ENCODE measurements around the gene PGAP3. TPM values are rescaled to one million over a fixed set of nuclear protein-coding genes. Genes with fewer than 3 reads are reported as not detected.

PGAP3 gene
- total RNA-seq, 1 experiment from 2014 or later: 5.1 TPM

DNA sequence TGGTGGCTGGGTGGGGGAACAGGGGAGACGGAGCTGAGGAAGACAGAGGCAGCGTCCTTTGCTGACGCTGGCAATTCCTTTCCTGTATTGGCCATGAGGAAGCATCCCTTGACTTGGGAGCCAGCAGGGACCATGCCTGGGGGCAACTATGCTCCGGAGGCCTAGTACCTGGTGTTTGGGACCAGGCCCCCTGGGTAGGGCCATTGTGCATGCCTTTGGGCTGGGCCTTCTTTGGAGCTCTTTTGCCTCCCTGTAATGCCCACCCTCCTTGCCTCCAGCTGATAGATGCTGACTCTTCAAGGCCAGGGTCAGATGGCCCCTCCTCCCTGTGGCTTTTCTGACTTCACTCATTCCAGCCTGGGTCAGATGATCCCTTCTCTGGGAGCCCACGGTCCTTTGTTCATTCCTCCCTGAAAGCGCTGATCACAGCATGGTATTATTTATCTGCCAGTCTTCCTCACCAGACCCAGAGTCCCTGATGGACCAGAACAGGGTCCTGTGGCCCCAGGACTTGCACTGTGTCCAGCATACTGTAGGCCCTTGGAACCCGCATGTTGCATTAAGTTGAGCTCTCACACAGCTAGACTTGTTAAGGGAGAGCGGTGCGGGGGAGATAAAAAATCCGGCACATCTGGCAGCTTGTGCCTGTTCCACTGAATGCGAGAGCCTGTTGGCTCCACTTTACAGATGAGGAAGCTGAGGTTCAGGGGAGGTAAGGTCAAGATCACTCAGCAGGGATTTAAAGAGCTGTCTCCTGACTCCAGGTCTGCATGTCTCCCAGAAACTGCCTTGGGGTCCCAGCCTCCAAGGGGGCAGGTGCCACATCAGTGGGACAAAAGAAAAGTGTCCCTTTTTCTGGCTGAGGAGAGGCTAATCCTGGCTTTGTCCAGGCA lies 48.0 kb downstream of the PGAP3 start:
- DNase-seq (ENCODE audit: low read depth): no peak

DNA sequence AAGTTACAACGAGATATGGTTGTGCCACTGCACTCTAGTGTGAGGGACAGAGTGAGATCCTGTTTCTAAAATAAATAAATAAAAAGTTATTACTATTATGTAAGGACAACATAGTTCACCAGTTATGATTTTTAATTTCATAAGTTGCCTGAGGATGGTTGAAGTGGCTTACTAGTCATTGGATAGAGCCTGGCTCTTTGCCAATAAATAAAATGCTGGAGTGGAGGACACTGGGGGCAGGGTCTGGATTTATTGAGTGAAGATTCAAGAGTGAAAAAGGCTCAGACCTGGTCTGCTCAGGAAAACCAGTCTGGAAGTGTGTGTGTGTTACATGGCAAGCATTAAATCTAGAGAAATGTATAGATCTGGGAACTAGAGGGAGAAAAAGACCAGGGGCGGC lies 48.8 kb downstream of the PGAP3 start:
- no peak for DNase-seq (ENCODE audit: low read depth)

DNA sequence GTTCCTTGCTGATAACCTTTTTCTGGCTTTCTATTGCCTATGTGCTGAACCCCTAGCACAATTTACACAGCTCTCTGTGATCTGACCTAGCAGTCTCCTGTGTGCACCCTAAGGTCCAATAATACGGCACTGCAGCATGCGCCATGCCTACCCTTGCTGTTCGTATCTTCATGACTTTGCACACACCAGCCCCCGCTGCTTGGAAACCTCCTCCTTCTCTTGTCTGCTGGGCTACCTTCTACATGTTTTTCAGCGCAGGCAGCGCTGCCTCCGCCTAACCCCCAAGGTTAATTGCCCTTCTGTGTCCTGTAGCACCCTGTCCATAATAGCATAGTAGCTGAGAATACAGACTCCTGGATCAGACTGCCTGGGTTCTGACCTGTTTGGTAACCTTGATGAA lies 49.5 kb downstream of the PGAP3 start:
- DNase-seq (ENCODE audit: low read depth): no peak

DNA sequence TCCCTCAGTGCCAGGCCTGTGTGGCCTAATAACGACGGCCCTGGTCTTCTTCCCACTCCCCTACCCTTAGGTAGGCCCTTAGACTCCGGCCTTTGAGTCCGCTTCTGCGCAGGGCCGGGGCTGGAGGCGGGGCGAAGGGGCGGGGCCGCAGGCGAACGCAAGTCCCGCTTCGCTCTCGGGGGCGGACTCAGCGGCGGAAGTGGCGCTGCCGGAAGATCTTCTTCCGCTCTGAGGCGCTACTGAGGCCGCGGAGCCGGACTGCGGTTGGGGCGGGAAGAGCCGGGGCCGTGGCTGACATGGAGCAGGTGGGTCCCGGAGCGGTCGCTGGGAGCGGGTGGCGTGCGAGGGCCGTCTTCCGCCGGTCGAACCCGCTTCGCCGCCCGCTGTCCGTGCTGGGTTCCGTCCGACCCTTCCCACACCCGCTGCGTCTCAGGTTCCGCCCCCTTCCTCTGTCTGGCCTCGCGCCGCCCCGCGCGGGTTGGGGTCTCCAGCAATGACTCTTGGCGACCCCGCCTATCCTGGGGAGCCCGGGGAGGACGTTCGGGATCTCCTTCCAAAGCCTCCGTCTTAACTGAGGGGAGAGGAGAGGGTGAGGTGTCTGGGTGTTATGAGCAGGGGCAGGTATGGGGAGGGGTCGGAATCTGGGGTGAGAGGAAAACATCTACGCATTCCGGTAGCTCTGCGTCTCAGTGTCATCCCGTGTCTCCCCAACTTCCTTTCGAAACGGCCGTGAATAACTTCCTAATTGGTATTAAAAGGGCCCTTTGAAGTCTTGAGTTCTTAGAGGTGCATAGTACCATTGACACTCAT lies 50.7 kb downstream of the PGAP3 start, which contains the start of gene STARD3:
Gene STARD3, plus strand, starts transcription at position 218 of the 810 bp plus-strand sequence. CDS start 16,388 bp downstream, outside the sequence.
- peak; percentile 86 for DNase-seq (ENCODE audit: low read depth)

DNA sequence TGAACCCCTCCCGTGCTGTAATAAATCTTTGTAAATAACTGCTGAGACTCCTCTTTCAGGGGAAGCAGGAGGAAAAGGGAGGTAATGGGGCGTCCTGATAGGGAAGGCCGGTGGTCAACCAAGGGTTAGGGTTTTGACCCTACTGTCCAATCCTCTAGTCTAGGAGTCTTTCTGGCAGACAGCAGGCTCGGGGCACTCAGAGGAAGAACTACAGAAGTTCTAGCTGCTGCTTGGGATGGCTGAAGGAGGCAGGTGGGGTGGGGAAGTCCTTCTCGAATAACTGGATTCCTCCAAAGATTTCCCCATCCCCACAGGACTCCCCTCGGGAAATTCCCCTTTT lies 51.3 kb downstream of the PGAP3 start:
- no peak for DNase-seq (ENCODE audit: low read depth)

DNA sequence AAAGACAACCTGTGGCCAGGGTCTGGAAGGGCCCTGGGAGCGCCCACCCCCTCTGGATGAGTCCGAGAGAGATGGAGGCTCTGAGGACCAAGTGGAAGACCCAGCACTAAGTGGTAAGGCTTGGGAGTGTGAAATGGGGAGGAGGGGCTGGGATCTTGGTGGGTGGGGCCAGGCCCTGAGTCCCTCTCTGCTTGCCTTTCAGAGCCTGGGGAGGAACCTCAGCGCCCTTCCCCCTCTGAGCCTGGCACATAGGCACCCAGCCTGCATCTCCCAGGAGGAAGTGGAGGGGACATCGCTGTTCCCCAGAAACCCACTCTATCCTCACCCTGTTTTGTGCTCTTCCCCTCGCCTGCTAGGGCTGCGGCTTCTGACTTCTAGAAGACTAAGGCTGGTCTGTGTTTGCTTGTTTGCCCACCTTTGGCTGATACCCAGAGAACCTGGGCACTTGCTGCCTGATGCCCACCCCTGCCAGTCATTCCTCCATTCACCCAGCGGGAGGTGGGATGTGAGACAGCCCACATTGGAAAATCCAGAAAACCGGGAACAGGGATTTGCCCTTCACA lies 52.2 kb downstream of the PGAP3 start:
- no peak for DNase-seq (ENCODE audit: low read depth)

DNA sequence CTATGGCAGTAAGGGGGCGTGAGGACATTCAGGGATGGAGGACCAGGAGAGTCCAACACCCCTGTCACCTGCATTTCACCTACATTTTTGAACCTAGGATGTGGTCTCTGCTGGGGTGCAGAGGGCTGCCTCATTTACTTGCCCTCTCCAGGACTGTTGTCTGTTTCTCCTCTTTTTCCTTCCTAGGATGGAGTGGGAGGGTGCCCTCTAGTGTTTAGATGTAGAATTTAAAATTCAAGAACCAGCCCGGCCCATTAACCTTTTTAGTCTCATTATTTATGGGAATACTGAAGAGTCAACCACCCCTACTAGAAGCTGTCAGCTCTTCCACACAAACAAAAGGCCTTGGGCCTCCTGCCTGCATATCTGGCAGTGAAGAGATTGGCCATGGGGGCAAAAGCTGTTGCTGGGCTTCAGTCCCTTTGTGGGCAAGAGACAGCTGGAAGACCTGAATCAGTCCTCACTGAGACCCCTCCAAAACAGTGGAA lies 53.4 kb downstream of the PGAP3 start:
- DNase-seq (ENCODE audit: low read depth): no peak

DNA sequence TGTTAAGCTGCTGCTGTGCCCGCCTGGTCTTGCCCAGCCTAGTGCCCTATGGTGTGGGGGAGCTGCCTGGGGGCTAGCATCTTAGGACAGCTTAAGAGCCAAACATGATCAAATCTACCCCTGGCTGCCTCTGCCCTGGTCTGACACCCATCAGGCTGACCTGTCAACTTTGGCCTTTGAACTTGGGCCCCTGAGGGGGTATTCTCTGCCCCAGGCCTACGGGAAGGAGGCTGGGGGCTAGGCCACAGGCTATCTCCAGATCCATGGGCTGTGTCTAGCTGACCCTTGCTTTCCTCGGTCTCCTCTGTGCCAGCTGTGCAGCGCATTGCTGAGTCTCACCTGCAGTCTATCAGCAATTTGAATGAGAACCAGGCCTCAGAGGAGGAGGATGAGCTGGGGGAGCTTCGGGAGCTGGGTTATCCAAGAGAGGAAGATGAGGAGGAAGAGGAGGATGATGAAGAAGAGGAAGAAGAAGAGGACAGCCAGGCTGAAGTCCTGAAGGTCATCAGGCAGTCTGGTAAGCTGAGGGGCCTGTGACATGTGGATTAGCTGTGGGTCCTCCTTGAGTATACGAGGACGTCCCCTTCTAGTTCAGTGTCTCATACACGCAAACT lies 54.2 kb downstream of the PGAP3 start:
- no peak for DNase-seq (ENCODE audit: low read depth)

DNA sequence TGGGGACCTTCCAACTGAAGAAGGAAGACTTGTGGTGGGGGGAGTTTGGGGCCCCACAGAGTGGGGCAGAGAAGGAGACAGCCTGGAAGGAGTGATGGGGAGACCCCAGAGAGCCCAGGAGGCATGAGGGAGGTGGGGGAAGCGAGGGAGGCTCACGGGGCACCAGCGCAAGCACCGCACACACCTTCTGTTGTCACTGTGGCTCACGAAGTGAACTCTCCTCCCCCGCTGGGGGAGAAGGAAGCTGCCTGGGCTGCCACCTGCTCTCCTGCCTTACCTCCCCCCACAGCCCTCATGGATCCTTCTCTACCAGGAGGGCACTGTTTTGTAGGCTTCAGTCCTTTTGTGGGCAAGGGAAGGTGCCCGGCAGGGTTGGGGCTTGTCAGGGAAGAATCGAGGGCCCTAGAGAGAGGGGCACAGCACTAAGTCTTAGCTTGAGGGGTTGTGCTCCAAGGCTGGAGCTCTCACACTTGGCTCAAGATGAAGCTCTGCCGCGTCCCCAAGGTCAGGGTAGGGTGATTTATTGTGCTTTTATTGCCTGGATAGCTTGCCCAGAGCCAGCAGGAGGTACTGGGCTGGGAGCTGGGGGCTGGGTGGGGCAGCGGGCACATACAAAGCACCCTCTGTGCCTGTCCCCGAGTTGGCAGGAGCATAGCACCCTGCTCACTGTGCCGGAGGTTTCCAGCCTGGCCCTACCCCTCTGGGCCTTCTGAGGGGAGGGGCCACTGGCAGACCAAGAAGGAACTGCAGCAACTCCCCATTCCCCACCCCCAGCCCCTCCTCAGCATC lies 55.5 kb downstream of the PGAP3 start:
- no peak for DNase-seq (ENCODE audit: low read depth)

DNA sequence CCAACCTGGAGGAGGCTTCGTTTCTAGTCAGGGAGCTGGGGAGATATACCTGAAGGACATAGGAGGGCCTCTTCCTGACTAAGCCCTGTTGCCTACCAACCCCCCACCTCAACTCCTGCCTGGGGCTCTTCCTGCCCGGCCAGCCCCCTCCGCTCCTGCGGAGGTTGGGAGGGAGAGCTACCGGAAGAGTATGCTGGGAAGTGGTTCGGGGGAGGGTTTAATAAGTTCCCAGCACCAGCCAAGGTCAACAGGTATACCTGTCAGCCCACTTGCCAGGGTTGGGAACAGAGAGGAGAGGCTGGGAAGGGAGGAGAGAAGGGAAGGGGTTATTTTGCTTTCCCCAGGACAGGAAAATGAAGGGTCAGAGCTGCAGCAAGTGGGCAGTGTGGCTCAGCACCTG lies 56.5 kb downstream of the PGAP3 start:
- no peak for DNase-seq (ENCODE audit: low read depth)

DNA sequence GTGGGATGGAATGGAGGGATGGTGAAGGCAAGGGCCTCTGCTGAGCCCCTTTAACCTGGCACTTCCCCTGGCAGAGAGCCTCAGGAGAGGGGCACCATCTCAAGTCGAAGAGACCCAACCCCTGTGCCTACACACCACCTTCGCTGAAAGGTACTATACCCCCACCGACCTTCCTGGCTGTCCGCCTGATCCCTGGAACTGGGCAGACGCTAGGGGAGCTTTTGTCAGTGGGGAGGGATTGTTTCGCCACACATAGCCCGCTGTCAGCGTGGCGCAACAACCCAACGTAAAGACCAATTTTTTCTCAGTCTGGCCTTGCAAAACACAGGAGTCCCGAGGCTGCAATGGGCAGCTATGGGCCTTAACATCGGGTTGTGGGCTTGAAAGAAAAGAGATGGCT lies 58.0 kb downstream of the PGAP3 start:
- DNase-seq (ENCODE audit: low read depth): no peak

DNA sequence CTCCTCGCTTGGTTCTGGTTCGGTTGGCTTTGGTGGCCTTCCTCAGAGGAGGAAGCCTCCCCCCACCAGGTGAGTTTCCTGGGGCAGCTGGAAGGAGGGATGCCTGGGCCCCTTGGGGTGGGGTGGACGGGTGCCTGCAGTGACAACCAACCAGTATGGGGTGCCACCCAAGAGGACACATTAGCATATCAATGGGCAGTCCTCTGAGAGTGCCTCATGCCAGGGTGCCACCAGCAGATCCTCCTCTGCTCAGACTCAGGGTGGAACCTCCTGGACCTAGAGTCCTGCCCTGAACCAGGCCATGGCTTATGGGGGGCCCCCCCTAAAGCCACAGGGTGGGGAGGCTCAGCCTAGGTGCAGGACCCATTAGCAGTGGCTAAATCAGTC lies 58.4 kb downstream of the PGAP3 start:
- DNase-seq (ENCODE audit: low read depth): no peak

DNA sequence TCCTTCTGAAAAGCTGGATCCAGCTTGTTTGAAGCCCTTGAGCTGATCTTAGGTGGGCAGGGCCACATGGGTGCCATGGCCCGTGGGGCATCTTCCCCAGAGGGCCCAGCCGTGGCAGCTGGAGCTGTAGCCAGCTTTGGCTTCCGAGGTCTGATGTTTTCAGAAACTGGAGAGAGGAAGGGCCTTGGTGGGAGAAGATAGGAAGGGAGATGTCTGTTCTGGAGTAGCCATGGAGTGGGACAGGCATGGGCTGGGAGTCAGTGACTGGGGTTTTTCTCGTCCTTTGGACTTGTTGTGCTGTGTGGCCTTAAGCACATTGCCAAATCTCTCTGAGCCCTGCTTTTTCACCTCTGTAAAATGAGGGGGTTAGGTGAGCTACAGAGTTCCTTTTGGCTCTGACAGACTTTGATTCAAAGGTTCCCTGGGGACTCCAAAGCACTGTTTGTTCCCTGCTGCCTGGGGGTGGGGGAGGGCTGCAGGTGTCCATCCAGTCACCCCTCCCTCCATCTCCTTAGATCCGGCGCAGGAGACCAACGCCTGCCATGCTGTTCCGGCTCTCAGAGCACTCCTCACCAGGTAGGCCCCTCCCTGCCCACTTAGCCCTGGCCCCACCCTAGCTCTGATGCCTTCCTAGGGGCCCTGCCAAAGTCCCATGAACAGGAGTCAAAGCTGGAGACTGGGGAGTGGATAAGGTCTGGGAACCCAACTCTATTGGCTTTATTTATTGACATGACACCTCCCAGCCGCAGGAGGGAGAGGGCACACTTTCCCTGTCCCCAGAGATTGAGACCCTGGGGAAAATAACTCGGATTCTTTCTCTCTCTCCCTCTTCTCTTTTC lies 59.0 kb downstream of the PGAP3 start:
- no peak for DNase-seq (ENCODE audit: low read depth)

DNA sequence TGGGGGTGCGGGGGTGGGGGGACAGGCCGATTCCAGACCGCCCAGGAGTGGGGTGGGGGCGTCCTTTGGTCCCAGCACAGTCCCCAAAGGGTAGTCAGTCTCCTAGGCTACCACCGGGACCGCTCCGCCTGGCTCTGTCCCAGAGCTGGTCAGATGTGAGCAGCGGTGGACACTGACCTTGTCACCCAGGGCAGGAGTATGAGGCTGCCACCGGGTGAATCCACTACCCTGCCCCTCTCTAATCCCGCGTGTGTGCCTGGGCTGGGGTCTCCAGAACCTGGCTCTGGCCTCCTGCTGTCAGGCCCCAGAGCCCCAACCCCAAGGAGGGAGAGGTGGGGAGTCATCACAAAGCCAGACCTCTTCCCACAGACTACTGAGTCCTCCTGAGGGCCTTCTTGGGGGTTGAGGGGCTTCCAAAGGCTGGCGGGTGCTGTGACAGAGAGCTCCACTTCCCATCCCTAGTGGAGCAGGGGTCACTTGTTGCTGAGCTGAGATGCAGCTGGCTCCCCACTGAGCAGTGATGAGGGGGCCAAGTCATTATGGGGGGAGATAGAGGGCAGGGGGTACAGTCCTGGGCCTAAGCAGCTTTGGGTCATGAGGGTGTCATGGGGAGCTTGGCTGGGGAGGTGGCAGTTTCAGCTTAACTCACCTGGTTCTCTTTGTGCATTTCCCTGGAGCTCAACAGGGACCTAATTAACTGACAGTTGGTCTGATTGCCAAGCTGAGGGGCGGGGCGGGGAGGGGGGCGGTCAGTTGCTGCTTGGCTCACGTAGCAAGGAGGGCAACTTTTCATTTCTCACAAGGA lies 59.9 kb downstream of the PGAP3 start:
- DNase-seq (ENCODE audit: low read depth): no peak

DNA sequence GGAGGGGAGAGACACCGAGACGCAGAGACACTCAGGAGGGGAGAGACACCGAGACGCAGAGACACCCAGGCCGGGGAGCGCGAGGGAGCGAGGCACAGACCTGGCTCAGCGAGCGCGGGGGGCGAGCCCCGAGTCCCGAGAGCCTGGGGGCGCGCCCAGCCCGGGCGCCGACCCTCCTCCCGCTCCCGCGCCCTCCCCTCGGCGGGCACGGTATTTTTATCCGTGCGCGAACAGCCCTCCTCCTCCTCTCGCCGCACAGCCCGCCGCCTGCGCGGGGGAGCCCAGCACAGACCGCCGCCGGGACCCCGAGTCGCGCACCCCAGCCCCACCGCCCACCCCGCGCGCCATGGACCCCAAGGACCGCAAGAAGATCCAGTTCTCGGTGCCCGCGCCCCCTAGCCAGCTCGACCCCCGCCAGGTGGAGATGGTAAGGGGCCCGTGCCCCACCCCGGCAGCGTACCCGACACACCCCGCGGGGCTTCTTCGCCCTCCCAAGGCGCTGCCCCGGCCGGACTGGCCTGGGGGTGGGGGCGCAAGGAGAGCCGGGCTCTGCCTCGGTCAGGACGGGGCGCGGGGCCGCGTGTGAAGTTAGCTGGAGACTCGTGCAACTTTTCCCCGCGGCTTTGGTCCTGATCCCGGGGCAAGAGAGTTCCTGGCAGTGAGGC lies 60.7 kb downstream of the PGAP3 start:
- no peak for DNase-seq (ENCODE audit: low read depth)

DNA sequence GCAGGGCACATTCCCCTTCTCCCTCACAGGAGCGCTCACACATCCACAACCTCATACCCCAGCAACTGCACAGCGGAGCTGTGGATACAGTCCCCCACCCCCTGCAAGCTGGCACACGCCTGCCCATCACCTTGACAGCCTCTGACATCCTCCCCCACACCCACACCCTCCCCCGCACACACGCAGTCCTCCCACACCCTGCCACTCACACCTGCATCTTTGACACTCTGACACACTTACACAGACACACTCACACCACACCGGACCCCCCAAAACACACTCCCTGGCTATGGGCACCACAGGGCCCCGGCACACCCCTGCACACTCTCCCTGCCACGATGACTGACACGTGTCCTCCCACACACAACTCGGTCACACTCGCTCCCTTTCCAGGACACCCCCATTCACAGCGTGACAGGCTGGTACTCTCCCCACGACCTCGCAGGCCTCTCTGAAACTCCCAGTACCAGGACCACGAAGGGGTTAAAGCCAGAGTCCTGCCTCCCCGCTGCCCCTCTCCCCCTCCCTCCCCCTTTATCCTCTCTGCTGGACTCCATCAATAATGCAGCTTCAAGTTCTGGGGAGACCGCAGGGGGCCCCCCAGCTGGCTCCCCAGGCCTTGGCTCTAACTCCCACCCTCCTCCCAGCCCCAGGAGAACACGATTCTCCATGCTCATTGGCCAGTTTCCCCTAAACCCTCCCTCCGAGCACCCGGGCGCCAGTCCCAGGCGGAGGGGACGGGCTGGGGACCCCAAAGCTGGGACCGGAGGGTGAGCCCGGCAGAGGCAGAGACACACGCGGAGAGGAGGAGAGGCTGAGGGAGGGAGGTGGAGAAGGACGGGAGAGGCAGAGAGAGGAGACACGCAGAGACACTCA lies 61.4 kb downstream of the PGAP3 start, which contains the start of gene PPP1R1B:
Gene PPP1R1B, plus strand, starts transcription at position 782 of the 876 bp plus-strand sequence. CDS start 441 bp downstream, outside the sequence.
- DNase-seq (ENCODE audit: low read depth): no peak

DNA sequence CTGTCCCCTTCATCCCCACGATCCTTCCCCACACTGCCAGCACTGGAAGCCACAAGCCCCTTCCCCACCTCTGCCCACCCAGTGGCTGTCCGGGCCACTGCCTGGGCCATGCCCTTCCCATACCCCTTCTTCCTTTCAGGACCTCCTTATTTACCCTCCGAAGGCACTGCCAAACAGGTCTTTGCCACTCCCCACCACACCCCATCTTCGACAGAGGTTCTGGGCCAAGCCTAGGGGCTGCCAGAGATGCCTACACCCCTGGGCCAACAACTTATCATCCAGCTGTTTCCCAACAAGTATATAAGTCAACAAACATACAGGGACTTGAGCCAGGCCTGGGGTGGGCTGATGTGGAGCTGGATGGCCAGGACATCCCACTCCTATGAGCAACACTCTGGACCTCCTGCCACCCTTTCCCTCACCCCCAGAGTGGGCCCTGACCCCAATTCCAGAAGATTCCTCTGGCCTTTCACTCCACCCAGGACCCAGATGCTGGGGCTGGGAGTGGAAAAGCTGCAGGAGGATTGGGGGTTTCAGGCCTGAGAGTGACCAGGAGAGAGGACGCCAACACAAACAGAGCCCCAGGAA lies 62.6 kb downstream of the PGAP3 start:
- no peak for DNase-seq (ENCODE audit: low read depth)
